ENCODE results near the gene MMP24. TPM values are rescaled to one million over a fixed set of nuclear protein-coding genes. Genes with fewer than 3 reads are reported as not detected.

MMP24 gene
- total RNA-seq, 2 experiments from 2014 or later = not detected

DNA sequence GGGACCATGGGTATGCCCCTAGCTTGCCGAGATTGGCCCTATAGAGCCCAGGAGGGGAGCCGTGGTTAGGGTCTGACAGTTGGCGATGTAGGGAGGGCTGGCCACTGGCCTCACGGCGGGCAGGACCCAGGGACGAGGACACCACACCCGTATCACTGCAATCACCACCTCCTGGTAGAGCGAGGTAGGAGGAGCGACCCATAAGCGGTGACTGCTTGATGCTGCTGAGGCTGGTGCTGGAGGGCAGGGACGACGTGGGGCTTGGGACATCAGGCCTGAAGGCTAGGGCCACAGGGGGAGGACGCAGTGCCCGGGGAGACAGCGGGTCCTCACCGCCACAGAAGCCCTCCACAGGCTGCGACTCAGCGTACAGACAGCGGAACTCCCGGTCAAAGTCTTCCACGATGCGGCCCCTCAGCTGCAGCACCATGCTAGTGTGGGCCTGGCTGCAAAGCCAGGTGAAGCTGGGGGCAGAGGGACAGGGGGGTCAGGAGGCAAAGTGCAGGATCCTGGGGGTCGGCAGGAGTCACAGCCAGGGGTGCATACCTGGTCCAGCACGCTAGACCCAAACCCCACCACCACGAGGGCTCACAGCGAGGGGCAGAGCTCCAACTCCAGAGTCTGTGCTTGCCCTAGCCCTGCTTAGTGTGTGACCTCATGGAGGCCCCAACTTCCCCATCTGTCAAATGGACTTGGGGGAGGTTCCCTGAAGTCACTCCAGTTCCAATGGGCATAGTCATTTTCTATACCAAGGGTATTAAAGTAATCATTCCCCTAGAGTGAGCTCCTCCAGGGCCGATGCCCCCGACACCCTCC lies 61.2 kb downstream of the MMP24 start:
- intact Hi-C loops (cut with micrococcal nuclease; ENCODE audit: unreplicated experiment) = no loop called here
- no peak overlapping the region for H3K4me3 ChIP-seq (ENCODE audit: low read depth, low read length, poor library complexity, severe bottlenecking)
- no TSS peak for BruUV-seq (replicated peaks)
- no peak overlapping the region for H3K4me2 ChIP-seq (ENCODE audit: low read length)
- H3K79me2 ChIP-seq (ENCODE audit: insufficient read depth, low read depth, low read length) = peaks cover 18% of the 10 kb centered on the region
- no peaks in the 10 kb centered on the region for H3K9me2 ChIP-seq (ENCODE audit: insufficient read depth, low read length)
- no peaks in the 10 kb centered on the region for H4K20me1 ChIP-seq (ENCODE audit: insufficient read depth, low read length)
- H3K4me1 ChIP-seq (ENCODE audit: insufficient read depth, low read length, poor library complexity, severe bottlenecking) = peaks cover 13% of the 10 kb centered on the region
- DNase-seq (ENCODE audit: low spot score) = no peak
- POLR2A ChIA-PET = interaction anchor here (0.6 kb wide), 2 partner anchors 171 to 207 kb away, joined by 3 to 11 read pairs; no protein-coding TSS in a partner anchor
- H2AFZ ChIP-seq (ENCODE audit: low read length) = no peak overlapping the region
- no peaks in the 10 kb centered on the region for H3K9me3 ChIP-seq (ENCODE audit: low read length)
- no peak for TF ChIP-seq EZH2phosphoT487 (IDR thresholded peaks at IDR 0.05; ENCODE audit: borderline replicate concordance, low read depth, low read length)
- TF ChIP-seq, protein P1, sequence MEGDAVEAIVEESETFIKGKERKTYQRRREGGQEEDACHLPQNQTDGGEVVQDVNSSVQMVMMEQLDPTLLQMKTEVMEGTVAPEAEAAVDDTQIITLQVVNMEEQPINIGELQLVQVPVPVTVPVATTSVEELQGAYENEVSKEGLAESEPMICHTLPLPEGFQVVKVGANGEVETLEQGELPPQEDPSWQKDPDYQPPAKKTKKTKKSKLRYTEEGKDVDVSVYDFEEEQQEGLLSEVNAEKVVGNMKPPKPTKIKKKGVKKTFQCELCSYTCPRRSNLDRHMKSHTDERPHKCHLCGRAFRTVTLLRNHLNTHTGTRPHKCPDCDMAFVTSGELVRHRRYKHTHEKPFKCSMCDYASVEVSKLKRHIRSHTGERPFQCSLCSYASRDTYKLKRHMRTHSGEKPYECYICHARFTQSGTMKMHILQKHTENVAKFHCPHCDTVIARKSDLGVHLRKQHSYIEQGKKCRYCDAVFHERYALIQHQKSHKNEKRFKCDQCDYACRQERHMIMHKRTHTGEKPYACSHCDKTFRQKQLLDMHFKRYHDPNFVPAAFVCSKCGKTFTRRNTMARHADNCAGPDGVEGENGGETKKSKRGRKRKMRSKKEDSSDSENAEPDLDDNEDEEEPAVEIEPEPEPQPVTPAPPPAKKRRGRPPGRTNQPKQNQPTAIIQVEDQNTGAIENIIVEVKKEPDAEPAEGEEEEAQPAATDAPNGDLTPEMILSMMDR (conservative IDR thresholded peaks at IDR 0.05; ENCODE audit: low read length) = no peak
- CTCF ChIA-PET (ENCODE audit: unreplicated experiment) = no interaction called here
- peaks cover 6% of the 10 kb centered on the region; the same call in 1 of the 2 replicates for H3K36me3 ChIP-seq (ENCODE audit: insufficient read depth, low read length)
- H3K27ac ChIP-seq (ENCODE audit: low read depth, low read length, poor library complexity, severe bottlenecking) = no peak overlapping the region

DNA sequence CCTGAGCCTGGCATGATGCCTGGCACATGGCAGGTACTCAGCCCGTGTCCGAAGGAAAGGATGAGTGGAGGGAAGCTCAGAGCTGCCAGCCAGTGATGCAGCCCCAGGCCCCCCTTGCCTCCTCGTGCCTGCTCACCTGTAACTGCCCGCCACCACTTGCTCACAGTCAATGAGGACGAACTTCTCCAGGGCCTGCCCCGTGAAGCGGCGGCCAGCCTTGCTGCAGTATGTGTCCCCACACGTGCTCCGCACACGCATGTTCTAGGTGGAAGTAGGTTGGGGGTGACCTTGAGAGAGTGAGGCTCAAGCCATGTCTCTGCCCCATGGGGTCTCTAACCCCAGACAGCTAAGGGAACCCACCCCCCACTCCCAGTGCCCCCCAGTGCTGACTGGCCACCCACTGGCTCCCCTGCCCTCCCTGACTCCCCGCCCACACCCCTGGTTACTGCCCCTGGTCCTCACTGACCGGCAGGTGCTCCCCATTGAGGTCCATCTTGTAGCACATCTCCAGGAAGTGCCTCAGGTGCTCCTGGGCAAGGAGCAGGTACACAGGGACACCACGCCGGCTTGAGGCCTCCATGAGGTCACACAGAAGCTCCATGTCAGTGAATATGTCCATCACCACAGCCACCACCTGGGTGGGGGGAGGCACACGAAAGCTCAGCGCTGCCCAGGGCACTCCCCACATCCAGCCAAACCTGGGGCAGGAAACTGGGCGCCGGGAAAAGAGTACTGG lies 62.0 kb downstream of the MMP24 start:
- TF ChIP-seq EZH2phosphoT487 (IDR thresholded peaks at IDR 0.05; ENCODE audit: borderline replicate concordance, low read depth, low read length) = no peak
- TF ChIP-seq, protein P1 (conservative IDR thresholded peaks at IDR 0.05; ENCODE audit: low read length) = no peak
- Histone ChIP-seq H3K9me2 (ENCODE audit: insufficient read depth, low read length) (no peaks in the 10 kb centered on the region), H3K79me2 (ENCODE audit: insufficient read depth, low read depth, low read length) (peaks cover 10% of the 10 kb centered on the region), H4K20me1 (ENCODE audit: insufficient read depth, low read length) (no peaks in the 10 kb centered on the region), H3K36me3 (ENCODE audit: insufficient read depth, low read length) (no peaks in the 10 kb centered on the region), H3K27ac (ENCODE audit: low read depth, low read length, poor library complexity, severe bottlenecking) (no peak overlapping the region), H3K4me2 (ENCODE audit: low read length) (no peak overlapping the region), H3K4me1 (ENCODE audit: insufficient read depth, low read length, poor library complexity, severe bottlenecking) (peaks cover 7% of the 10 kb centered on the region), H3K4me3 (ENCODE audit: low read depth, low read length, poor library complexity, severe bottlenecking) (no peak overlapping the region), H3K9me3 (ENCODE audit: low read length) (no peaks in the 10 kb centered on the region), H2AFZ (ENCODE audit: low read length) (no peak overlapping the region)
- intact Hi-C loops (cut with micrococcal nuclease; ENCODE audit: unreplicated experiment) = no loop called here
- ChIA-PET POLR2A (no interaction called here), CTCF (ENCODE audit: unreplicated experiment) (interaction anchor here (0.6 kb wide), 1 partner anchor 379 kb away, joined by 3 read pairs; no protein-coding TSS in a partner anchor)
- BruUV-seq (replicated peaks) = no TSS peak
- no peak for DNase-seq (ENCODE audit: low spot score)
